ENCODE data around the gene BBS9.
"Not testable (repeated sequence)": the region's sequence is repeated elsewhere in the genome, so short reads cannot be mapped to it uniquely, and the experiment has no call there.

Gene BBS9

GRCh38 chr7:33494474-33494873 is 365.1 kb downstream of the BBS9 start:
- DNase-seq (ENCODE audit: low read depth) = no peak

- DNase-seq (ENCODE audit: low read depth) = peak; percentile 9
Measured at GRCh38 chr7:33495207-33495606, 365.8 kb downstream of the BBS9 start.

DNA sequence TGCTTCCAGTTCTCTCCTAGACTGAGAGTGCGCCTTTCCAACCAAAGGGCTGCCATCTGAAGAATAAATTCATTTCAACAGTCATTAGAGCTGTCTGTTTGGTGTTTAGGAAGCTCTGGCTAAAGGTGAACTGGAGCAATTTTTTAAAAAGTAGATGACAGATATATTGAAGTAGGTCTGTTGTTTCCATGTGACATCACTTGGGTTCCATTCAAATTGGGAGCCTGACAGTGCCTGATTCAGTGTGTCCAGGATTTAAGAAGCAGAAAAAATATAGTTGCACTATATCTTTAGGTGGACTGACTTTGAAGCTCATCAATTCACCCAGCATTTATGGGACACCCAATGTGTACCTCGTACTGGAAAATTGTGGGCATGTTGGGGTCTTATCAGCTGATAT is 367.7 kb downstream of the BBS9 start:
- DNase-seq (ENCODE audit: low read depth) = no peak

GRCh38 chr7:33500703-33501701 is 371.6 kb downstream of the BBS9 start:
- no peak for DNase-seq (ENCODE audit: low read depth)

DNA sequence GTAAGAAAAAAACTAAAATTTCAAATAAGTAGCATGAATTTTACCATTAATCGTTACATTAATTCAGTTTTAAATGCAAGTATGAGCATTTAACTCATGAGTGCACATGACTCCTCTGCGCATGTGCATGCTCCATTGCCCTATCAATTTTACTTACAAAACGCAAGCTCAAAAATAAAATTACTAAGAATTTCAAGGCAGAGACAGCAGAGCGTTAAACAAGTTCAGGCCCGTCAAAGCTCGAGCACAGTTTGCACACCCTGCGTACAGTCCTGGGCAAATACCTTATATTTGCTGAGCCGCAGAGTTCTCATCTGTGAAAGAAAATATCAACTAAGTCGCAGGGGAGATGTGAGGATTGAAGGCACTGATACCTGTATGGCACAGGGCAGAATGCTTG is 373.6 kb downstream of the BBS9 start:
- DNase-seq (ENCODE audit: low read depth) = no peak

GRCh38 chr7:33503736-33504135 is 374.4 kb downstream of the BBS9 start:
- DNase-seq (ENCODE audit: low read depth) = no peak

GRCh38 chr7:33504266-33504665 is 374.9 kb downstream of the BBS9 start:
- DNase-seq (ENCODE audit: low read depth) = no peak

- DNase-seq (ENCODE audit: low read depth) = no peak
Measured at GRCh38 chr7:33509206-33509605, 379.8 kb downstream of the BBS9 start.

- no peak for DNase-seq (ENCODE audit: low read depth)
Measured at GRCh38 chr7:33511778-33512177, 382.4 kb downstream of the BBS9 start.

DNA sequence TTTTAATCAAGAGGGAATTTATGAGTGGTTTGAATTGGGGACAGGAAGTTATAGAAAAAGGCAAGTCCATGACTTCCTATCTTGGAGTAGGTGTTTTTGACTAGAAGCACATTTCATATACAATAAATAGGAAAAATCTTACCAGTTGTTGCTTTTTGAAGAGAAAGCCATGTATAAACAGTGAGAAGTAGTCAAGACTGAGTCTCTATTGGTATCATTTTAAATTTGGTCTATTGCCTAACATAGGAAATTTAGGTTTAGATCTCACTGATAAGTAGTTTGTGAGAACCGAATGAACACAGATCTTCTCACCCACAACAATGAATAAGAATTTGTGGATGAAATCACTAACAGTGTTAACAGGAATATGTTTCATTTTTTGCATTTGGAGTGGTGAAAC is 387.2 kb downstream of the BBS9 start:
- DNase-seq (ENCODE audit: low read depth) = no peak

- no peak for DNase-seq (ENCODE audit: low read depth)
Measured at GRCh38 chr7:33517191-33517590, 387.8 kb downstream of the BBS9 start.

DNA sequence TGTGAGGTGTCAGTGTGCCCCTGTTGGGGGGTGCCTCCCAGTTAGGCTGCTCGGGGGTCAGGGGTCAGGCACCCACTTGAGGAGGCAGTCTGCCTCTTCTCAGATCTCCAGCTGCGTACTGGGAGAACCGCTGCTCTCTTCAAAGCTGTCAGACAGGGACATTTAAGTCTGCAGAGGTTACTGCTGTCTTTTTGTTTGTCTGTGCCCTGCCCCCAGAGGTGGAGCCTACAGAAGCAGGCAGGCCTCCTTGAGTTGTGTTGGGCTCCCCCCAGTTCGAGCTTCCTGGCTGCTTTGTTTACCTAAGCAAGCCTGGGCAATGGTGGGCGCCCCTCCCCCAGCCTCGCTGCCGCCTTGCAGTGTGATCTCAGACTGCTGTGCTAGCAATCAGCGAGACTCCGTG is 397.6 kb downstream of the BBS9 start:
- not testable (repeated sequence) for DNase-seq (ENCODE audit: low read depth)

GRCh38 chr7:33527613-33528012 is 398.2 kb downstream of the BBS9 start:
- DNase-seq (ENCODE audit: low read depth) = not testable (repeated sequence)

- DNase-seq (ENCODE audit: low read depth) = no peak
Measured at GRCh38 chr7:33529070-33529469, 399.7 kb downstream of the BBS9 start.

DNA sequence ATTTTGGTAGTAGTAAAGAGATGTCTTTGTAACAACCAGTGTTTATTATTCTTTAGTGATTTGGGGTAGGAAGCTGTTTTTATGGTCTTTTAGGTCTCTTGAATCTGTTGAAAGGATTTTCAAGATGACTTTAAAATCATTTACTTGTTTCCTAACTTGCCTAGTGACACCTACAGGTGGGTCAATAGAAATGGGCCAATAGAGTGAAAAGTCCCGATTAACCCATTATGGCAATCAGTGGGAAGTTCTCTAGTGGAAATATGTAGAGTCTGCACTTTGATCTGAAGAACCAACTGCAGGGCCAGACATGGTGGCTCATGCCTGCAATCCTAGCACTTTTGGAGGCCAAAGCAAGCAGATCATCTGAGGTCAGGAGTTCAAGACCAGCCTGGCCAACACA is 401.3 kb downstream of the BBS9 start:
- no peak for DNase-seq (ENCODE audit: low read depth)

DNA sequence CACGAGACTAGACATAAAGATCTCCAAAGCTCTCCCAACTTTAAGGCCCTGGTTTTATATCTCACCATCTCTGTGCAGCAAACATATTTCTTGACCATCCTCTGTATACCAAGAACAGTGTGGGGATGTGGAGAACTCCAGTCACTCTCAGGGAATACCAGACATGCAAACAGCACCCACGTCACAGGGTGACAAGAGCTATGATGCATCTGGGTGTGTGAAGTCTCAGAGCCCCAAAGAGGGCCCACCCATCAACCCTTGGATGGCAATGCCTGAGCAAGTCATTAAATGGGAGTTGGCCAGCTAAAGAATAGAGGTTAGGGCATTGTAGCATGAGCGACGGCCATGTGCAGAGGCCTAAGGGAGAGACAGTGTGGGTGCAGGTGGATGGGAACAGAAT is 402.5 kb downstream of the BBS9 start:
- no peak for DNase-seq (ENCODE audit: low read depth)

DNA sequence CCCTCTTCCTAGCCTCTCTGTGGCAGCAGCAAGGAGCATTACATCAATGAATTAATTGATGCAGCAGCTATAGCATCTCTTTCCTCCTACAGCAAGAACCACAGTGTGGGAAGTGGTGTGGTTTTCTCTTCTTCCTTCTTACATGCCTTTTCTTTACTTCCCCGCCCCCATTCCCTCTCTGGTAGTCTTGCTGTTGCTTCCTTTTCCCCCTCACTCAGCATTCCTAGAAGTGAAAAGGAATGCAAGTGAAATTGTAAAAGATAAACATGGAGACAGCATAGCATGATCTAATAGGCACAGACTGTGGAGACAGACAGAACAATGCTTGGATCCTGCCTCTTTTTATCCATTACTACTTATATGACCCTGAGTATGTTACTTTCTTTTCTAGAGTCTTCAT is 405.5 kb downstream of the BBS9 start:
- peak; percentile 53 for DNase-seq (ENCODE audit: low read depth)

GRCh38 chr7:33535989-33536388 is 406.6 kb downstream of the BBS9 start:
- DNase-seq (ENCODE audit: low read depth) = no peak

- no peak for DNase-seq (ENCODE audit: low read depth)
Measured at GRCh38 chr7:33536398-33537103, 407.2 kb downstream of the BBS9 start.

- DNase-seq (ENCODE audit: low read depth) = no peak
Measured at GRCh38 chr7:33537104-33537477, 407.7 kb downstream of the BBS9 start.

DNA sequence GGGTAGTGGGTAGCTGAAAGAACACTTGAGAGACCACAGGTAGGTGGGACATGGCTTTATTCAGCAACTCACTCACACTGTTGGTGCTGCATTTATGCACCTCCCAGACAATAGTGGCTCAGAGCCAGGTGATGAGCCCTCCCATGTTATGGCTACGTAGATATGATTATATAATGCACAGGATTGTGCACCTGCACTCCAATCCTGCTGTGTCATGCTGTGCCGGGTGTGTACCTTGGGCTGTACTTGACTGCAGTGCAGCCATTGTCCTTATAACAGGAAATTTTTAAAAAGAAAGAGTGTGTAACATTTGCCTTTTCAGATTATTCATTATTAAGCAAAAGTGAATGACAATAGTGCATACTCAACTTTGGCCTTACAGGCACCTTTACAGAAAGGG is 409.8 kb downstream of the BBS9 start:
- no peak for DNase-seq (ENCODE audit: low read depth)

DNA sequence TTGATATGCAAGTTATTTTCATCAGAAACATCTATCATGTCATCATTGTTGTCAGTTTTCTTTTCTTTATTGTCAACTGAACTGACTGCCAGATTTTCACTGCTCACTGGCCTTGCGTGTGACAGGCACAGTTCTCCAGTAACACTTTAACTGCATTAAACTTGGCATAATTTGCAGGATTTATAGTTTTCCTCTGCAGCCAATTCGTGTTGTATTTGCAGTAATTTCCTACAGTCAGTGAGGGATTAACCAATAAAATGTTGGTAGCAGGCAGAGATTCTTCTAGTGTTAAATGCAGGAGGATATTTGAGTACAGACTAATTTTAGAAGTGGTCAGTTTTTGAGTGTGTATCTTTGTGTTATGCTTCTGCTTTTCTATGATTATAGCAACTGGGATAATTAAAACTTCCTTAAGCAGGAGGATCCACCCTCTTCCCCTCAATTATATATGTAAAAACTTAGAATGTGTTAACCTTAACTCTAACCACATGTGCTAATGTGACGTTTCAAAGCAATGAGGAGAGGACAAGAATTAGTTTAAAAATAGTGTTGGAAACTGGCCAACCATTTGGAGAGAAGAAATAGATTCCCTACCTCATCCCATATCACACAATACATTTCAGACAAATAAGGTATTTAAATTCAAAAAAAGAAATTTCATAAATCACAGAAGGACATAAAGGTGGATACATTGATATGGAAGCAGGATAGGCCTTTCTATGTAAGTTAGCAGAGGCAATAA is 410.5 kb downstream of the BBS9 start:
- no peak for DNase-seq (ENCODE audit: low read depth)

GRCh38 chr7:33547880-33548279 is 418.5 kb downstream of the BBS9 start:
- no peak for DNase-seq (ENCODE audit: low read depth)

Data from amniotic epithelial cell (primary cell).